Nephron (organoid): ENCODE data around the gene PPP1R1B.
A peak's percentile ranks its signal among the peaks of the same experiment; 100 is the strongest.

Experiments used
- H3K27ac Mint-ChIP-seq, 3 experiments: 2 replicates each; pipeline ENCODE4 v1.8.0; 2020; ENCODE audit warnings: mixed read lengths in 3 of 3, mild to moderate bottlenecking in 2 of 3, moderate library complexity in 1 of 3
- H3K27me3 Mint-ChIP-seq: 2 replicates; pipeline ENCODE4 v1.8.0; 2021; ENCODE audit warnings: low read depth, mild to moderate bottlenecking, moderate library complexity, mixed read lengths
- H3K36me3 Mint-ChIP-seq: 2 replicates; pipeline ENCODE4 v1.8.0; 2020; ENCODE audit warnings: low read depth, mixed read lengths
- H3K4me1 Mint-ChIP-seq: 2 replicates; pipeline ENCODE4 v1.8.0; 2020; ENCODE audit warnings: mixed read lengths
- H3K4me3 Mint-ChIP-seq, 3 experiments: 2 replicates each; pipeline ENCODE4 v1.8.0; 2020; ENCODE audit warnings: mild to moderate bottlenecking in 3 of 3, mixed read lengths in 3 of 3, moderate library complexity in 2 of 3
- H3K9me3 Mint-ChIP-seq: 2 replicates; pipeline ENCODE4 v1.8.0; 2020; ENCODE audit warnings: mixed read lengths
- CTCF ChIP-seq, 3 experiments: fragments of 200-600 bp; sonication (generic); IDR thresholded peaks; one replicate each; pipeline ENCODE4 v1.5.0; 2021; ENCODE audit warnings: antibody characterized with exemption in 3 of 3; ENCODE audit not compliant: unreplicated experiment in 3 of 3

Gene PPP1R1B

GRCh38 chr17:39683295-39683939, 56.7 kb downstream of the PPP1R1B start:
- Mint-ChIP-seq H3K27me3 (peaks cover 2% of the 10 kb centered on the region), H3K36me3 (peaks cover 31% of the 10 kb centered on the region), H3K4me1 (peaks cover 38% of the 10 kb centered on the region), H3K4me3 (no peak overlapping the region), H3K27ac (no peak overlapping the region), H3K9me3 (no peaks in the 10 kb centered on the region)
- no peak for TF ChIP-seq CTCF (IDR thresholded peaks at IDR 0.05; ENCODE audit: unreplicated experiment in 3 of 3)

- H3K4me1 Mint-ChIP-seq = peaks cover 34% of the 10 kb centered on the region
These were observed 57.8 kb downstream of the PPP1R1B start for GRCh38 chr17:39684369-39685192.

More at GRCh38 chr17:39684369-39685192, 57.8 kb downstream of the PPP1R1B start:
- H3K9me3 Mint-ChIP-seq = no peaks in the 10 kb centered on the region
- H3K36me3 Mint-ChIP-seq = peaks cover 31% of the 10 kb centered on the region
- TF ChIP-seq CTCF (IDR thresholded peaks at IDR 0.05; ENCODE audit: unreplicated experiment in 3 of 3) = no peak
- H3K27me3 Mint-ChIP-seq = peaks cover 3% of the 10 kb centered on the region
- no peak overlapping the region for H3K27ac Mint-ChIP-seq
- peak overlapping the region in 2 of 3 experiments; percentile 43 to 60 for H3K4me3 Mint-ChIP-seq
